Breast epithelium (tissue), 3 donors: ENCODE results near the gene PCDHB12.

ENCODE experiments used
- CTCF ChIP-seq, 3 donors: fragments of 450-650 bp; IDR thresholded peaks; one replicate each; pipeline ENCODE4 v1.5.1; 2016 to 2017; ENCODE audit warnings: antibody characterized with exemption in 3 of 3, mild to moderate bottlenecking in 3 of 3, moderate library complexity in 3 of 3
- POLR2A ChIP-seq: fragments of 450-650 bp; IDR thresholded peaks from one replicate; pipeline ENCODE4 v1.6.1; 2016; ENCODE audit warnings: antibody characterized with exemption, mild to moderate bottlenecking, moderate library complexity
- POLR2AphosphoS5 ChIP-seq, 3 donors: sonication (generic); formaldehyde crosslinking; IDR thresholded peaks; one replicate each; pipeline ENCODE4 v1.6.1; 2017; ENCODE audit warnings: antibody characterized with exemption in 3 of 3

GRCh38 chr5:141180313-141180712 lies 28.2 kb upstream of the PCDHB12 start:
- TF ChIP-seq CTCF (IDR thresholded peaks at IDR 0.05) (no peak), POLR2AphosphoS5 (IDR thresholded peaks at IDR 0.05) (no peak), POLR2A (no peak)
